Measurements from ENCODE around the gene IDS.

DNA sequence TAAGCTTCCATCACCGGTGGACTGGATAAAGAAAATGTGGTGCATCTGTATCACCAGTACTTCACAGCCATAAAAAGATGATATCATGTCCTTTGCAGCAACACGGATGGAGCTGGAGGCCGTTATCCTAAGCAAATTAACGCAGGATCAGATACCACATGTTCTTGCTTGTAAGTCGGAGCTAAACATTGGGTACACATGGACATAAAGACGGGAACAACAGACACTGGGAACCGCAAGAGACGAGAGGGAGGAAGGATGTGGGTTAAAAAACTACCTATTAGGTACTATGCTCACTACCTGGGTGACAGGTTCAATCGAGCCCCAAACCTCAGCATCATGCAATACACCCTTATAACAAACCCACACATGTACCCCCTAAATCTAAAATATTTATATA is 16.3 kb upstream of the IDS start:
- TF ChIP-seq, protein P1, sequence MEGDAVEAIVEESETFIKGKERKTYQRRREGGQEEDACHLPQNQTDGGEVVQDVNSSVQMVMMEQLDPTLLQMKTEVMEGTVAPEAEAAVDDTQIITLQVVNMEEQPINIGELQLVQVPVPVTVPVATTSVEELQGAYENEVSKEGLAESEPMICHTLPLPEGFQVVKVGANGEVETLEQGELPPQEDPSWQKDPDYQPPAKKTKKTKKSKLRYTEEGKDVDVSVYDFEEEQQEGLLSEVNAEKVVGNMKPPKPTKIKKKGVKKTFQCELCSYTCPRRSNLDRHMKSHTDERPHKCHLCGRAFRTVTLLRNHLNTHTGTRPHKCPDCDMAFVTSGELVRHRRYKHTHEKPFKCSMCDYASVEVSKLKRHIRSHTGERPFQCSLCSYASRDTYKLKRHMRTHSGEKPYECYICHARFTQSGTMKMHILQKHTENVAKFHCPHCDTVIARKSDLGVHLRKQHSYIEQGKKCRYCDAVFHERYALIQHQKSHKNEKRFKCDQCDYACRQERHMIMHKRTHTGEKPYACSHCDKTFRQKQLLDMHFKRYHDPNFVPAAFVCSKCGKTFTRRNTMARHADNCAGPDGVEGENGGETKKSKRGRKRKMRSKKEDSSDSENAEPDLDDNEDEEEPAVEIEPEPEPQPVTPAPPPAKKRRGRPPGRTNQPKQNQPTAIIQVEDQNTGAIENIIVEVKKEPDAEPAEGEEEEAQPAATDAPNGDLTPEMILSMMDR (IDR thresholded peaks at IDR 0.05), result no peak
- TF ChIP-seq POLR2A (IDR thresholded peaks at IDR 0.05), result no peak

All from testis (tissue), 2 donors.